HepG2 (cell line): ENCODE data around the gene RIMBP2.
A peak's percentile ranks its signal among the peaks of the same experiment; 100 is the strongest.

ENCODE experiments used
- CTCF ChIP-seq: sonication (generic); formaldehyde crosslinking; IDR thresholded peaks from 2 replicates; pipeline ENCODE4 v1.5.0; 2020; ENCODE audit warnings: mild to moderate bottlenecking, missing genetic modification reagents, moderate library complexity
- EHMT2 ChIP-seq: fragments of 200-600 bp; sonication (generic); IDR thresholded peaks from 2 replicates; pipeline ENCODE4 v1.7.0; 2017; ENCODE audit warnings: antibody characterized with exemption, low read depth, low read length, borderline replicate concordance
- MAX ChIP-seq: IDR thresholded peaks from 2 replicates; pipeline ENCODE4 v1.6.1; 2012; ENCODE audit warnings: inconsistent platforms
- SUZ12 ChIP-seq: fragments of 150-350 bp; IDR thresholded peaks from 2 replicates; pipeline ENCODE4 v1.6.1; 2014; ENCODE audit warnings: low read depth, low read length
- ZBTB34 ChIP-seq: sonication (generic); formaldehyde crosslinking; IDR thresholded peaks from 2 replicates; pipeline ENCODE4 v1.8.0; 2022; ENCODE audit warnings: mild to moderate bottlenecking, missing genetic modification reagents

- TF ChIP-seq SUZ12: no peak
- no peak for TF ChIP-seq CTCF
- no peak for TF ChIP-seq ZBTB34 (CRISPR knock-in tag)
- TF ChIP-seq MAX: no peak
- TF ChIP-seq EHMT2: 0 out of 2 replicates have a peak, but pooled peaks have one; percentile 20
Measured at GRCh38 chr12:130764475-130765185, 48.5 kb upstream of the RIMBP2 start.
